Left forelimb (tissue), 1 donor: Measurements from ENCODE around the gene FRMPD2.
"Not testable (repeated sequence)": the region's sequence is repeated elsewhere in the genome, so short reads cannot be mapped to it uniquely, and the experiment has no call there.

Experiments
- DNase-seq: peaks from one replicate; pipeline ENCODE4 v3.0.0-alpha.2; 2018; ENCODE audit warnings: low spot score

The FRMPD2 gene

DNA sequence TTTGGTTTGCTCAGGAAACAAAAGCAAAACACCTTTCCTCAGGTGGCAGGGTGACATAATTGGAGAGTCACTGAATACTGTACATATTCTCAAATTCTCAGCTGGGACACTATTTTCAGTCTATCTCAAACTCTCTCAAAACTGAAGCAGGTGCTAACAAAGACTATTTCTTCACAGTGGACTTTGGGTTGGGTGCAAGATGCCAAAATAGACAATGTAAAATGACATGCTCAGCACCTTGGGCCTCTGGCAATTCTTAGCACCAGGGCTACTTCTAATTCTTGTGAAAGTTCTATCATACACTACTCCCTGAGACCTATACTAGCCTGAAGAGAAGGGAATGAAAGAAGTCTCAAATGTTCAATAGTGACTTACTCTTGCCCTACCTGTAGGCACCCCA, 151.9 kb downstream of the FRMPD2 start:
- DNase-seq, result not testable (repeated sequence)

DNA sequence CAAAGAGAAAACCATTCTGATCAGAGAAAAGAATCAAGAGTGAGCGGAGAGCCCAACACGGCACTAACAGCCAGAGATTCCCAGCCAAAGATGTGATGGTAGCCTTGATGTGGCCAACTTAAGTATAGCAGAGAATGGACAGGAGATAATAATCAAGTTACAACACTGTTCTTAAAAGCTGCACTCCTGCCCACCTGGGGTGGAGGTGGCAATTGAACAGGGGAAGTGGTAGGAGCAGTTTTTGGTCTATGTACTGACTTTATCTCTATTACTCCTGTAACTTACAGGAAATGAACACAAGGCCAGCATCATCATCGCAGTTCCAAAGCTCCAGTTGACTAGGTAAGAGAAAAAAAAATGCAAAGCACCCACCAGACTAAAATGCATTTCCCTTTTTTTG, 164.2 kb downstream of the FRMPD2 start:
- not testable (repeated sequence) for DNase-seq
